Coronary artery (tissue), 2 donors: ENCODE measurements around the gene RPS6KA2.

Source experiments
- DNase-seq: peaks from one replicate; pipeline ENCODE4 v3.0.0-alpha.2; 2017; ENCODE audit warnings: low spot score
- H3K27ac ChIP-seq, 2 donors: fragments of 200-600 bp; sonication (generic); one replicate each; pipeline ENCODE4 v1.5.1; 2016 to 2019
- H3K4me3 ChIP-seq: fragments of 200-600 bp; sonication (generic); 2 replicates; pipeline ENCODE4 v1.5.1; 2016; ENCODE audit warnings: mild to moderate bottlenecking, moderate library complexity
- TF ChIP-seq, protein P1 (sequence below): fragments of 200-600 bp; sonication (generic); IDR thresholded peaks from one replicate; pipeline ENCODE4 v1.5.1; 2019; ENCODE audit warnings: antibody characterized with exemption

RPS6KA2 gene

DNA sequence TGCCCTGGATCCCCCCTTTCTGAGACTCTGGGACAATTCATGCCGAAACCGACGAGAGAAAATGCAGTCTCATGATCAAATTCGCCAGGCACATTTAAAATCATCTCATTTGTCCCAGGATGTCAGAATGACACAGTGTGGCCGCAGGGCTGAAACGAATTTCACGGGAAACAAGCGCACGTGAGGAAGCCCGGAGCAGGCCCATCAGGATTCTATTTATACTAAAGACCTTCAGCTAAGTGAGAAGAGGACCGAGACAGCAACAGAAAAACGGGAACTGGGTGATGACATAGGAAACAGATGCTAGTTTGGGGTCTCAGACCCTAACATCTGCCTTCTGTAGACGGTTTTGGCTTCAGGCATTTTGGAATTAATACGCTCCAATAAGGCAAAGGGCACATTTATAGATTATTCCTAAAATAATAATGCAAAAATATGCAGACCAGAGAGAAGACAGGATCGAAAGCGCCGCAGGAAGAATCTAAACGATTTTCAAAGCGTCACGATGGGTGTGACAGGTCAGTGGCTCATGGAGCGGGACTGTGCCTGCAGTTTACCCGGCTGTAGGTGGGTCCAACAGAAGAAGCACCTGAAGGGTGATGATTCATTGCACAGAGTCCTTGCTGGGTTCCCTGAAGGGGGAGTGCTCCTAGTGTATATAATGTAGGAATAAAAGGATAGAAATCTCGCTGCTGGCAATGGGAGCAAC lies 163.5 kb downstream of the RPS6KA2 start:
- TF ChIP-seq, protein P1, sequence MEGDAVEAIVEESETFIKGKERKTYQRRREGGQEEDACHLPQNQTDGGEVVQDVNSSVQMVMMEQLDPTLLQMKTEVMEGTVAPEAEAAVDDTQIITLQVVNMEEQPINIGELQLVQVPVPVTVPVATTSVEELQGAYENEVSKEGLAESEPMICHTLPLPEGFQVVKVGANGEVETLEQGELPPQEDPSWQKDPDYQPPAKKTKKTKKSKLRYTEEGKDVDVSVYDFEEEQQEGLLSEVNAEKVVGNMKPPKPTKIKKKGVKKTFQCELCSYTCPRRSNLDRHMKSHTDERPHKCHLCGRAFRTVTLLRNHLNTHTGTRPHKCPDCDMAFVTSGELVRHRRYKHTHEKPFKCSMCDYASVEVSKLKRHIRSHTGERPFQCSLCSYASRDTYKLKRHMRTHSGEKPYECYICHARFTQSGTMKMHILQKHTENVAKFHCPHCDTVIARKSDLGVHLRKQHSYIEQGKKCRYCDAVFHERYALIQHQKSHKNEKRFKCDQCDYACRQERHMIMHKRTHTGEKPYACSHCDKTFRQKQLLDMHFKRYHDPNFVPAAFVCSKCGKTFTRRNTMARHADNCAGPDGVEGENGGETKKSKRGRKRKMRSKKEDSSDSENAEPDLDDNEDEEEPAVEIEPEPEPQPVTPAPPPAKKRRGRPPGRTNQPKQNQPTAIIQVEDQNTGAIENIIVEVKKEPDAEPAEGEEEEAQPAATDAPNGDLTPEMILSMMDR: no peak
- no peak for DNase-seq
- Histone ChIP-seq H3K4me3 (no peak overlapping the region), H3K27ac (no peak overlapping the region)

DNA sequence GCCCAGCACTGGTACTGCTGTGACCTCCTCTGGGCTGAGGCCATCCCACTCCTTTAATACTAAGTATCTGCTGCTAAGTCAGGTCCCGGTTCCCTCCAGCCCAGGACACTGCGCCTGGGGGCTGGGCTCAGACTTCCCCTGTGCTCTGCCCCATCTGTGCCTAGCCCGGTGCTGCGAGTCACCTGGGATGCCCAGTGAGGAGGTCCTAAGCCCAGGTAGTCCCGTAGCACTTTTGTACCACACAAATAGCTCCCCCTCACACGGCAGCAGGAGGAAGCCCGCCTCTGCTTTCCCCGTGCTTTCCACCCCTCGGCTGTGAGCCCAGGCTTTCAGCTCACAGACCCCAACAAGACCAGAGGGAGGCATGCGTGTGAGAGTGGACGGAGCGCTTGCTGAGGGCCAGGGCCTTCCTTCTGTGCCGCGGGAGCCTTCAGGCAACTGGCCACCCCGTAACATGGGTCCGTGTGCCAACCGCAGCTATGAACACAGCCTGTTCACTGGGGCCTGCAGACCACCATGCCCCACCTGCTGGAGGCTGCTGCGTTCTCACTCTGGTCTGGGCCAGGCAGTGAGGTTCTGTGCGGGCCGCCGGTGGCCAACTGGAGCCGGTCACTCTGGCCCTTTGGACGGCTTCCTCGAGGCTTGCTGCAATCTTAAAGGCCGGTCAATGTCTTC lies 164.5 kb downstream of the RPS6KA2 start:
- no peak for DNase-seq
- TF ChIP-seq, protein P1: no peak
- no peak overlapping the region for H3K4me3 ChIP-seq
- H3K27ac ChIP-seq: no peak overlapping the region

DNA sequence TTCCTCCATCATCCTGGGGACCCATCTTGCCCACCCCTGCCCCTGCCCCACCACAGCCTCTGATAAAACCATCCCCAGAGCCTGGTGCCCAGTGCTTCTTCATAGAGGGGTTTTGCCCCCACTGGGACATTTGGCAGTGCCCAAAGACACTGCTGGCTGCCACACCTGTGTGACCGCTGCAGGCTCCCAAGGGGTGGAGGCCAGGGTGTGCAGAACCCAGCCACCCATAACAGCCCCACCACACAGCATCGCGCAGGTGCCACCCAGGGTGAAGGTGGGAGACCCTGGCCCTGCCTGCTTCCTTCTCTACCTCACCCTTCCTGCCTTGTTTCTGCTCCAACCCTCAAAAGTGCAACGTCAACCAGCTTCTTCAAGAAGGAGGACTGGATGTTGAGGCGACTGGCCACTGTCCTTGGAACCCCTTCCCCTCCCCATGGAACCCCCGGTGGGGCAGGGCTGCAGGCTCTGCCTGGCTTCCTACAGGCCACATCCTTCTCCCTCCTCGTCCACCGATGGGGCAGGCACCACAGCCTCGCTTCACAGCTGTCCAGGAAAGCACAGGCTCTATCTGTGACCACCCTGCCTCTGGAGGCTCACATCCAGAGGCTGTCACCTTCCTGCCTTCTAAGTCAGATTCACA lies 165.1 kb downstream of the RPS6KA2 start:
- no peak for DNase-seq
- TF ChIP-seq, protein P1: no peak
- H3K27ac ChIP-seq: no peak overlapping the region
- H3K4me3 ChIP-seq: no peak overlapping the region

DNA sequence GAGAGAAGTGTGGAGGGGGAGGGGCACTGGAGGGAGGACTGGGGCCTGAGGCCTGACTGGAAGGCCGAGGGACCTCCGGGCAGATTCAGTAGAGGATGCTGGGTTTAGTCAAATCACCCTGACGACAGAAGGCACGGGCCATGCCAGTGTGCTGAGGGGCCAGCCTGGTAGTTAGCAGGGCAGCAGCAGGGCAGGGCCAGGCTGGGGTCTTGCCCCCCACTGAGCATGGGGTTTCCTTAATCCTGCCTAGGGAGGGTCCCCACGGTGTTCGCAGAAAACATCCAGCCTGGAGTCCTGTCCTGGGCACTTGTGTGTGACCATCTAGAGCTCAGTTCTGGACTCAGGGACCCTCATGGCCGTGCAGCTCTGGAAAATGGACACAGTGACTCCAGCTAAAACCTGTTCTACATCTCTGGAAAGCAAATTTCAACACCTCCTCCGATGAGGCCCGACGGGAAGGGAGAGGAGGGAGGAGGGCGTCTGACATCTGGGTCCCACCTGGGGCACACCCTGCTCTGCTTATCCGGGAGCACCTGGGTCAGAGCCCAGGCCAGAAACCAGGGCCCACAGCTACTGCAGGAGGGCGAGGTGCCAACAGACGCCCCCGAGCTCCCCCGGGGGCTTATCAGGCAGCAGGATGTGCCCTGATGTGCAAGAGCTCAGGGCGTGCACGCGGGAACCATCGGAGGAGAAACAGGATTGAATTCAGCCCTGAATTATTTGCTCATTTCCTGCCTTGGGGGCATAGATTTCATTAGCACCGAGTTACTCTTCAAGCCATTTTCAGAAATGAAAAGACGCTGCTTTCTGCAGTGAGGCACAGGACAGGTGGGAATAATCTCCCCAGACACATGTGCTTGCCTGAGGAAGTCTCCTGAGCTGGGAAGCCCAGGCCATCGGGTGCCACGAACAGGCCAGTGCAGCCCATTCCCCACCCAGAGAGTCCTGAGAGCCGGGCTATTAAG lies 166.3 kb downstream of the RPS6KA2 start:
- no peak overlapping the region for H3K27ac ChIP-seq
- TF ChIP-seq, protein P1: no peak
- no peak overlapping the region for H3K4me3 ChIP-seq
- no peak for DNase-seq

DNA sequence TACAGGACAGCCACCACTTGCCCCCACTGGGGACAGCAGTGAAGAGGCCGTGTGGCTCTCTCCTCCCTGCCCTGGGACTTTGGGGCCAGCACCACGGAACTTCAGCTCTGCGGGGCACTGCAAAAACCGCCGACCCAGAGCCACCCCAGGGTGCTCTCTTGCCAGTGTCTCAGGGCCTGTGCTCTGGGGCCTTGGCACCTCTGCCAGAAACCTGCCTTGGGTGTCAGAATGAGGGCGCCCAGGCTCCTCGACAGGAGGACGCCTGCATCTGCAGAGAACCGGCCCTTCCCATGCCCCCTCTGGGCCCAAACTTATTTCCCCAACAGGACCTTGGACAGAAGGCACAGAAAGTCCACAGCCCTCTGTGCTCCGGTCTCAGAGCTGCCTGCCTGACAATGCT lies 167.1 kb downstream of the RPS6KA2 start:
- no peak overlapping the region for H3K4me3 ChIP-seq
- TF ChIP-seq, protein P1: no peak
- no peak overlapping the region for H3K27ac ChIP-seq
- no peak for DNase-seq

DNA sequence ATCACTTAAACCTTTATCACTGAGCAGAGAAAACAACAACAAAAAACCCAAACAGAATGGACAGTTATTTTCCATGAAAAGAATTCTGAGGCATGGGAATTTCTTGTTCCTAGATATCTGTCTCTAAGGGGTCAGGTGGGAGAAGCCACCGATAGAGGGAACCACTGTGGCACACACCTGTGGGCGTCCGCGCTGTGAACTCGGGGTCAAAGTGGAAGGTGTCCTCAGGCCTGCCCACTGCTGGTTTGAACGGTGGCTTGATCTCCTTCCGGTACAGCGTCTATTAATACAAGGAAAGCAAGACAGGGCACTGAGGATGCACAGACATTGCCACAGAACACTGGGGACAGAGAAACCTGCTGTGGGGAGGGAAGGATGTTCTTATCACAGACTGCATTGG lies 167.8 kb downstream of the RPS6KA2 start:
- Histone ChIP-seq H3K4me3 (no peak overlapping the region), H3K27ac (no peak overlapping the region)
- TF ChIP-seq, protein P1: no peak
- no peak for DNase-seq
